Measurements from ENCODE around the gene AATK. TPM values are rescaled to one million over a fixed set of nuclear protein-coding genes. Genes with fewer than 3 reads are reported as not detected.

AATK gene
- total RNA-seq, 1 donor from 2014 or later = 72.5 TPM

- intact Hi-C loops (cut with DNase I) = no loop called here
- no peak overlapping the region for H3K4me3 ChIP-seq
- peaks cover 47% of the 10 kb centered on the region for H3K4me1 ChIP-seq
- H3K9me3 ChIP-seq = no peaks in the 10 kb centered on the region
- H3K27me3 ChIP-seq = no peaks in the 10 kb centered on the region
- peaks cover 24% of the 10 kb centered on the region for H3K36me3 ChIP-seq
- H3K27ac ChIP-seq = no peak overlapping the region
- DNase-seq (no peak), ATAC-seq (no peak)
- no peak for TF ChIP-seq CTCF (IDR thresholded peaks at IDR 0.05)
Measured at GRCh38 chr17:81085420-81085911, 80.6 kb downstream of the AATK start.

- peak; percentile 48 for ATAC-seq
- Histone ChIP-seq H3K9me3 (no peaks in the 10 kb centered on the region), H3K27ac (peak overlapping the region; percentile 79), H3K36me3 (peaks cover 30% of the 10 kb centered on the region), H3K4me3 (no peak overlapping the region), H3K27me3 (no peaks in the 10 kb centered on the region), H3K4me1 (peaks cover 43% of the 10 kb centered on the region)
- DNase-seq = peak; percentile 86
- intact Hi-C loops (cut with DNase I) = no loop called here
- TF ChIP-seq CTCF (IDR thresholded peaks at IDR 0.05) = no peak
Measured at GRCh38 chr17:81084680-81085419, 81.2 kb downstream of the AATK start.

- DNase-seq = peak; percentile 88
- intact Hi-C loops (cut with DNase I) = no loop called here
- Histone ChIP-seq H3K4me1 (peaks cover 40% of the 10 kb centered on the region), H3K27ac (peak overlapping the region; percentile 79), H3K36me3 (peaks cover 26% of the 10 kb centered on the region), H3K4me3 (no peak overlapping the region), H3K9me3 (no peaks in the 10 kb centered on the region), H3K27me3 (no peaks in the 10 kb centered on the region)
- peak; percentile 72 for ATAC-seq
- TF ChIP-seq CTCF (IDR thresholded peaks at IDR 0.05) = no peak
Measured at GRCh38 chr17:81083125-81083765, 82.8 kb downstream of the AATK start.

GRCh38 chr17:81082177-81083073 lies 83.6 kb downstream of the AATK start:
- DNase-seq (peak; percentile 86), ATAC-seq (peak; percentile 70)
- intact Hi-C loops (cut with DNase I) = no loop called here
- peak overlapping the region; percentile 79 for H3K27ac ChIP-seq
- H3K36me3 ChIP-seq = peaks cover 18% of the 10 kb centered on the region
- H3K4me1 ChIP-seq = peaks cover 40% of the 10 kb centered on the region
- H3K4me3 ChIP-seq = no peak overlapping the region
- H3K9me3 ChIP-seq = no peaks in the 10 kb centered on the region
- TF ChIP-seq CTCF (IDR thresholded peaks at IDR 0.05) = no peak
- no peaks in the 10 kb centered on the region for H3K27me3 ChIP-seq
